MCF 10A (cell line): ENCODE measurements around the gene BTBD2. TPM values are rescaled to one million over a fixed set of nuclear protein-coding genes. Genes with fewer than 3 reads are reported as not detected.

ENCODE experiments used
- BruUV-seq: library from RNA; stranded (reverse); fragments of 400-500 nt; replicated peaks from 2 replicates; lab custom pipeline; 2021; lab: Mats Ljungman, UMichigan
- CTCF ChIA-PET: fragments of 300-600 bp; sonication (Branson Sonifier 250); formaldehyde crosslinking; extraction: SDS; loops from one replicate; lab custom pipeline; 2021; ENCODE audit warnings: antibody characterized with exemption, inconsistent platforms; lab: Yijun Ruan, JAX
- POLR2A ChIA-PET: fragments of 300-600, 350-650 bp; sonication (Branson Sonifier 250); formaldehyde crosslinking; extraction: SDS; loops from one replicate; lab custom pipeline; 2020; ENCODE audit warnings: antibody characterized with exemption, inconsistent platforms; lab: Yijun Ruan, JAX
- DNase-seq: peaks from one replicate; pipeline ENCODE4 v3.0.0-alpha.2; 2018; ENCODE audit not compliant: unreplicated experiment
- H3K27ac Mint-ChIP-seq: one replicate; pipeline ENCODE4 v1.8.0; 2022; ENCODE audit warnings: mild to moderate bottlenecking, low read depth, mixed read lengths; ENCODE audit not compliant: unreplicated experiment
- H3K27me3 Mint-ChIP-seq: one replicate; pipeline ENCODE4 v1.8.0; 2022; ENCODE audit warnings: mixed read lengths; ENCODE audit not compliant: insufficient read depth, unreplicated experiment
- H3K36me3 Mint-ChIP-seq: one replicate; pipeline ENCODE4 v1.8.0; 2022; ENCODE audit warnings: mild to moderate bottlenecking, moderate library complexity, mixed read lengths; ENCODE audit not compliant: insufficient read depth, unreplicated experiment
- H3K4me1 Mint-ChIP-seq: one replicate; pipeline ENCODE4 v1.8.0; 2022; ENCODE audit warnings: mixed read lengths; ENCODE audit not compliant: insufficient read depth, unreplicated experiment
- H3K4me3 Mint-ChIP-seq: one replicate; pipeline ENCODE4 v1.8.0; 2022; ENCODE audit warnings: mild to moderate bottlenecking, moderate library complexity, mixed read lengths; ENCODE audit not compliant: unreplicated experiment
- H3K9me3 Mint-ChIP-seq: one replicate; pipeline ENCODE4 v1.8.0; 2022; ENCODE audit warnings: mixed read lengths; ENCODE audit not compliant: unreplicated experiment
- intact Hi-C: fragments of 100-400 bp; cut with micrococcal nuclease; formaldehyde crosslinking; loops from 2 replicates; pipeline ENCODE4 v1.14.1; 2022
- total RNA-seq: library from RNA; stranded (reverse); gene quantifications from 2 replicates; pipeline ENCODE4 v1.2.3, GENCODE V29; 2022
- TF ChIP-seq, protein P1 (sequence below): fragments of 200-600 bp; IDR thresholded peaks from one replicate; pipeline ENCODE4 v1.8.0; 2022; ENCODE audit warnings: antibody characterized with exemption, mild to moderate bottlenecking; ENCODE audit not compliant: unreplicated experiment

The BTBD2 gene
- total RNA-seq, 1 experiment from 2014 or later = 53.1 TPM

DNA sequence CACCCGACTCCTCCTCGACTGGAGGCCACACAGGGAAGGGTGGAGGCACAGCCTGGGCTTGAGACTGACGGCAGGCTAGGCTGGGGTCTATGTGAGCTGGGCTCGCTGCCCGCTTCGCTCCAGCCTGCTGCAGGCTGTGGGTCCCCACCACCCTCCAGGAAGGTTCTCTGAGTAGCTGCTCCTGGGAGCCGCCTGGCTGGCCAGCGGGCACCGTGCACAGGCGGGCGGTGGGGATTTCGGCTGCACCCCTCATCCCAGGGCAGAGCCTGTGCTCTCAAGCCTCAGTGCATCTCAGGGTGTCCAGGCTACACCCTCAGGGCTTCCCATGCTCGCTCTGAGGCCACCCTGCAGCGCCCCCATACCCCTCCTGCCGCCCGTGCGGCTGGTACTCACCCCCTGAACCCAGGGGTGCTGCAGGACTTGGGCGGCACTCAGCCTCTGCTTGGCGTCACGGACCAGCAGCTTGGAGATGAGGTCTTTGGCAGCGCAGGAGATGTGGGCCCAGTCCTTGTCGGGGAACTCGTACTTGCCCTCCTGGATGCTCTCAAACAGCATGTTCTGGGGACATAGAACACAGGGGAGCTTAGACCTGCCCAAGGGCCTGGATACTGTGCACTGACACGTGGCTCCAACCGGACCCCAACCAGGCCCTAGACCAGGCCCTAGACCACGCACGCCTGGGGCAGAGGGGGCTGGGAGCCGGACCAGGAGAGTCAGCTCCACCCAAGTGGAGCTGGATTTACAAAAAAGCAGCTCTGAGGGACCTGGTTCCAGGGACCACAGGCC lies 25.3 kb upstream of the BTBD2 start:
- TF ChIP-seq, protein P1, sequence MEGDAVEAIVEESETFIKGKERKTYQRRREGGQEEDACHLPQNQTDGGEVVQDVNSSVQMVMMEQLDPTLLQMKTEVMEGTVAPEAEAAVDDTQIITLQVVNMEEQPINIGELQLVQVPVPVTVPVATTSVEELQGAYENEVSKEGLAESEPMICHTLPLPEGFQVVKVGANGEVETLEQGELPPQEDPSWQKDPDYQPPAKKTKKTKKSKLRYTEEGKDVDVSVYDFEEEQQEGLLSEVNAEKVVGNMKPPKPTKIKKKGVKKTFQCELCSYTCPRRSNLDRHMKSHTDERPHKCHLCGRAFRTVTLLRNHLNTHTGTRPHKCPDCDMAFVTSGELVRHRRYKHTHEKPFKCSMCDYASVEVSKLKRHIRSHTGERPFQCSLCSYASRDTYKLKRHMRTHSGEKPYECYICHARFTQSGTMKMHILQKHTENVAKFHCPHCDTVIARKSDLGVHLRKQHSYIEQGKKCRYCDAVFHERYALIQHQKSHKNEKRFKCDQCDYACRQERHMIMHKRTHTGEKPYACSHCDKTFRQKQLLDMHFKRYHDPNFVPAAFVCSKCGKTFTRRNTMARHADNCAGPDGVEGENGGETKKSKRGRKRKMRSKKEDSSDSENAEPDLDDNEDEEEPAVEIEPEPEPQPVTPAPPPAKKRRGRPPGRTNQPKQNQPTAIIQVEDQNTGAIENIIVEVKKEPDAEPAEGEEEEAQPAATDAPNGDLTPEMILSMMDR = no peak
- Mint-ChIP-seq H3K4me1 (peaks cover 8% of the 10 kb centered on the region), H3K4me3 (peak overlapping the region; percentile 60), H3K36me3 (peaks cover 54% of the 10 kb centered on the region), H3K27me3 (no peaks in the 10 kb centered on the region), H3K9me3 (no peaks in the 10 kb centered on the region), H3K27ac (peak overlapping the region; percentile 35)
- ChIA-PET CTCF (interaction anchor here (1.2 kb wide), 1 partner anchor 8 kb away, joined by 4 read pairs; no protein-coding TSS in a partner anchor), POLR2A (interaction anchor here (0.5 to 4.4 kb wide), 7 partner anchors 8 to 72 kb away, joined by 3 to 87 read pairs (median 4); partner anchors contain the start of gene MKNK2)
- intact Hi-C loops = no loop called here
- BruUV-seq = no TSS peak
- no peak for DNase-seq

DNA sequence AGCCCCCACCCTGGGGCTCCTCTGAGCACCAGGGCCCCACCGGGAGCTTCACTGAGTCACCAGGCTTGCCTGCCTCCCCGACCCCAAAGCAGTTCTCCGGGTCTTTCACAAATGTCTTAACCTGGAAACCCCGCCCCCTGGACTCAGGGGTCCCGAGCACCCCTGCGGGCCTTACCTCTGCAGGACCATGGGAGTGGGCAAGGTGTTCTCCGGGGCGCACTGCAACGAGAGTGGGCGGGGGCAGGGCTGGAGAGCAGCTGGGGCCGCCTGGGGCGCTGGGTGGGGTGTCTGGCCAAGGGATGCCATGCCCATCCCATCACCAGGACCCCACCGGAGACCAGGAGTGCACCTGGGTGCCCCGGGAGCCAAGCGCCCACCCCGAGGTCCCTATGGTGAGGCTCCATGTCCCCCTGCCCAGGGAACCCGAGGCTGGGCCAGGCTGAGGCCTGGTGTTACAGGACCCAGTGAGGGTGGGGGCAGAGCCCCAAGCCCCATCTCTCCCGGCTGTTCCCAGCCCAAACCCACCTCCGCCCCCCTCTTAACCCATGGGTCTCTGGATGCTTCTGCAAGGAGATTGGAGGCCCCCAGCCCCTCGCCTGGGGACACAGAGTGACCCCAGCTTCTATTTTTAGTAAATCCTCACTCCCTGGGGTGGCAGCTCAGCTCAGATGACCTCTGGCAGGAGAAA lies 24.6 kb upstream of the BTBD2 start:
- BruUV-seq = no TSS peak
- H3K27me3 Mint-ChIP-seq = no peaks in the 10 kb centered on the region
- peaks cover 51% of the 10 kb centered on the region for H3K36me3 Mint-ChIP-seq
- H3K27ac Mint-ChIP-seq = peak overlapping the region; percentile 29
- ChIA-PET POLR2A (interaction anchor here (0.5 to 4.4 kb wide), 4 partner anchors 7 to 73 kb away, joined by 3 to 87 read pairs (median 4); no protein-coding TSS in a partner anchor), CTCF (interaction anchor here (0.5 kb wide), 1 partner anchor 112 kb away, joined by 3 read pairs; no protein-coding TSS in a partner anchor)
- intact Hi-C loops = no loop called here
- H3K4me3 Mint-ChIP-seq = no peak overlapping the region
- H3K9me3 Mint-ChIP-seq = no peaks in the 10 kb centered on the region
- peaks cover 10% of the 10 kb centered on the region for H3K4me1 Mint-ChIP-seq
- DNase-seq = no peak
- TF ChIP-seq, protein P1 = no peak

DNA sequence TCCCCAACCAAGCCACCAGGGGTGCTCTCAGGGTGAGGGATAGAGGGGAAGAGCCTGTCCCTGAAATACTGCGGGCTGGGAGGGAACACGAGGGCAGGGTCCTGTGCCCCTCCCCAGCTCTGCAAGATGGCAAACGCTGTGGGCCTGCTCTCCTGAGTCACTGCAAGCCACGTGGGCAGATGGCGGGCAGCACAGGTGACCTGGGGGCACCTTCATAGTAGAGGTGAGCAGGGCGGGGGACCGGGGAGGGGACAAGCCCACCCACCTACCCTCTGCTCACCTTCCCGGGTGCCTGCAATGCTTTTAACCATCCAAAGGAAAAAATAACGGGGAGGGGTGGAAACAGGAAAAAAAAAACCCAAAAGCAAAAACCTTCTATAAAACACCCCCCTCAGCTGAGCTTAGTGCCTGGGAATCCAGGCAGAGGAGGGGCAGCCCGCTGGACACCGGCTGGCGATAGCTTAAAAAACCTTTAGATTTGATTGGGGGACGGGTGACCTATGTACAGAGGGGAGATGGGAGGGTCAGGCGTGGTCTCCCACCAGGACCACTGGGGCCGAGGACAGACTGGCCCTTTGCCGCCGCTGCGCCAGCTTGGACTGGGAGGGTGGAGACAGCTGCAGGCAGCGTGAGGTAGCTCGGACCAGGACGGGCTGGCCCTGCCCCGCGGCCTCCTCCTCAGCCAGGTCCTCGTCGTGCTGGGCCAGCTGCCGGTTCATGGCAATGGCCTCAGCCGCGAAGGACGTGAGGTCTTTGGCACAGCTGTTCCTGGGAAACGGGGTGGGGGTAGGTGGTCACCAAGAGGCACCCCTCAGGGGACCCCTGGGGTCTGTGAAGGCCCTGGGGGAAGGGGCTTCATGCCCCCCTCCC lies 23.8 kb upstream of the BTBD2 start:
- ChIA-PET CTCF (interaction anchor here (0.5 to 0.9 kb wide), 2 partner anchors 21 to 111 kb away, joined by 3 read pairs; no protein-coding TSS in a partner anchor), POLR2A (interaction anchor here (0.5 to 1.6 kb wide), 4 partner anchors 10 to 19 kb away, joined by 3 to 4 read pairs (median 3); no protein-coding TSS in a partner anchor)
- intact Hi-C loops = no loop called here
- BruUV-seq = no TSS peak
- H3K4me1 Mint-ChIP-seq = peaks cover 14% of the 10 kb centered on the region
- TF ChIP-seq, protein P1 = no peak
- H3K4me3 Mint-ChIP-seq = no peak overlapping the region
- peaks cover 46% of the 10 kb centered on the region for H3K36me3 Mint-ChIP-seq
- H3K9me3 Mint-ChIP-seq = no peaks in the 10 kb centered on the region
- no peaks in the 10 kb centered on the region for H3K27me3 Mint-ChIP-seq
- peak overlapping the region; percentile 29 for H3K27ac Mint-ChIP-seq
- no peak for DNase-seq
